Mesenchymal stem cell (in vitro differentiated cells and primary cell): ENCODE data around the gene LLGL2.

ENCODE experiments used
- DNase-seq: peaks from one replicate; pipeline ENCODE4 v3.0.0-alpha.2; 2013
- H2AFZ ChIP-seq: one replicate; pipeline ENCODE4 v1.6.1; 2013; ENCODE audit warnings: low read depth, mild to moderate bottlenecking, control low read depth, inconsistent platforms, low read length, moderate library complexity
- H2AK5ac ChIP-seq: 2 replicates; pipeline ENCODE4 v1.6.1; 2013; ENCODE audit warnings: low read length, moderate library complexity, mild to moderate bottlenecking, inconsistent platforms; ENCODE audit not compliant: severe bottlenecking
- H2BK120ac ChIP-seq: one replicate; pipeline ENCODE4 v1.6.1; 2013; ENCODE audit warnings: low read depth, mild to moderate bottlenecking, inconsistent platforms, low read length, moderate library complexity
- H2BK12ac ChIP-seq, 2 experiments: one replicate each; pipeline ENCODE4 v1.6.1; 2013; ENCODE audit warnings: inconsistent platforms in 2 of 2, low read length in 2 of 2, mild to moderate bottlenecking in 2 of 2, moderate library complexity in 2 of 2, control low read depth in 1 of 2
- H2BK15ac ChIP-seq: one replicate; pipeline ENCODE4 v1.6.1; 2013; ENCODE audit warnings: mild to moderate bottlenecking, low read depth, inconsistent platforms; ENCODE audit not compliant: poor library complexity, severe bottlenecking
- H2BK5ac ChIP-seq: 2 replicates; pipeline ENCODE4 v1.6.1; 2013; ENCODE audit warnings: low read depth, mild to moderate bottlenecking, low read length, control low read depth, inconsistent platforms; ENCODE audit not compliant: poor library complexity, severe bottlenecking
- H3K14ac ChIP-seq, 2 experiments: one replicate each; pipeline ENCODE4 v1.6.1; 2013; ENCODE audit warnings: inconsistent platforms in 2 of 2, low read length in 2 of 2, control low read depth in 1 of 2, mild to moderate bottlenecking in 1 of 2, moderate library complexity in 1 of 2
- H3K18ac ChIP-seq, 2 experiments: one replicate each; pipeline ENCODE4 v1.6.1; 2013; ENCODE audit warnings: inconsistent platforms in 2 of 2, low read length in 2 of 2, control low read depth in 1 of 2, low read depth in 1 of 2, mild to moderate bottlenecking in 1 of 2
- H3K23ac ChIP-seq, 2 experiments: one replicate each; pipeline ENCODE4 v1.6.1; 2013; ENCODE audit warnings: inconsistent platforms in 2 of 2, low read length in 2 of 2, mild to moderate bottlenecking in 2 of 2, moderate library complexity in 2 of 2, control low read depth in 1 of 2
- H3K27ac ChIP-seq: 2 replicates; pipeline ENCODE4 v1.5.1; 2013; ENCODE audit warnings: mild to moderate bottlenecking, moderate library complexity, low read length, control low read depth, inconsistent platforms; ENCODE audit not compliant: poor library complexity, severe bottlenecking
- H3K27me3 ChIP-seq, 2 experiments: 2 replicates each; pipeline versions ENCODE4 v1.6.1 to v1.7.0; 2013; ENCODE audit warnings: low read length in 2 of 2, mild to moderate bottlenecking in 2 of 2, moderate library complexity in 2 of 2, control low read depth in 1 of 2, inconsistent platforms in 1 of 2; ENCODE audit not compliant: control insufficient read depth in 1 of 2, insufficient read depth in 1 of 2
- H3K36me3 ChIP-seq, 2 experiments: 2 replicates each; pipeline versions ENCODE4 v1.6.1 to v1.7.0; 2013; ENCODE audit warnings: low read length in 2 of 2, control low read depth in 1 of 2, inconsistent platforms in 1 of 2, low read depth in 1 of 2, mild to moderate bottlenecking in 1 of 2; ENCODE audit not compliant: insufficient read depth in 2 of 2, control insufficient read depth in 1 of 2
- H3K4ac ChIP-seq, 2 experiments: one replicate each; pipeline ENCODE4 v1.6.1; 2013; ENCODE audit warnings: inconsistent platforms in 2 of 2, low read length in 2 of 2, mild to moderate bottlenecking in 2 of 2, moderate library complexity in 2 of 2, control low read depth in 1 of 2, low read depth in 1 of 2
- H3K4me1 ChIP-seq: 2 replicates; pipeline ENCODE4 v1.6.1; 2013; ENCODE audit warnings: low read depth, low read length, control low read depth; ENCODE audit not compliant: control insufficient read depth, insufficient read depth
- H3K4me2 ChIP-seq: 2 replicates; pipeline ENCODE4 v1.6.1; 2013; ENCODE audit warnings: low read length, mild to moderate bottlenecking, inconsistent platforms; ENCODE audit not compliant: poor library complexity, severe bottlenecking
- H3K4me3 ChIP-seq, 2 experiments: 2 replicates each; pipeline versions ENCODE4 v1.5.1 to v1.7.0; 2013; ENCODE audit warnings: low read length in 2 of 2, mild to moderate bottlenecking in 2 of 2, control low read depth in 1 of 2, low read depth in 1 of 2; ENCODE audit not compliant: insufficient read depth in 1 of 2
- H3K79me1 ChIP-seq: replicated peaks from 2 replicates; pipeline ENCODE4 v1.6.1; 2013; ENCODE audit warnings: mild to moderate bottlenecking, control low read depth, low read length, inconsistent platforms; ENCODE audit not compliant: poor library complexity, severe bottlenecking
- H3K9ac ChIP-seq: 2 replicates; pipeline ENCODE4 v1.7.0; 2013; ENCODE audit warnings: mild to moderate bottlenecking, low read length, moderate library complexity
- H3K9me3 ChIP-seq: 2 replicates; pipeline ENCODE4 v1.7.0; 2013; ENCODE audit warnings: mild to moderate bottlenecking, low read length; ENCODE audit not compliant: control insufficient read depth
- H4K8ac ChIP-seq: one replicate; pipeline ENCODE4 v1.6.1; 2013; ENCODE audit warnings: inconsistent platforms, mild to moderate bottlenecking, low read length, moderate library complexity
- H4K91ac ChIP-seq: one replicate; pipeline ENCODE4 v1.6.1; 2013; ENCODE audit warnings: mild to moderate bottlenecking, low read length, inconsistent platforms
- WGBS: methylation state at CpG from one replicate; pipeline ENCODE4 v1.1.7; 2013; ENCODE audit warnings: mixed read lengths; 5-methylcytosine and 5-hydroxymethylcytosine counted together

The LLGL2 gene

DNA sequence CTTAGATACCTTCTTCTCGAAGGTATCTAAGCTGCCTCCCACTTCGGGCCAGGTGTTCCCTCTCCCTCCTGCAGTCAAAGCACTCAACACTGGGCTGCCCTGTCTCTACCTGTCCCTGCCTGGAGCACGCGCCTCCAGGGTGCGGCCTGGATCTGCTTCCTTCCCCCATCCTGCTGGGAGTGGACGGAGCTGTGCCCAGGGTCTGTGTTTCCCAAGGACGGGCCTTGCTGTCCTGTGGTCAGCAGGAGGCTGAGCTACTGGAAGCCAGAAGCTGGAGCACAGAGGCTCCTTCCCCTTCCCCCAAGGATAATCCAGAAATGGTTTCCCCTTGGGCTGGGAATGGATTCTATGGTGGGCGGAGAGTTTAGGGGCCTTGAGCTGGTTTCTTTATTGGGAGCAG is 16.7 kb downstream of the LLGL2 start:
- Histone ChIP-seq H3K4ac (no peak overlapping the region), H2AK5ac (no peak overlapping the region), H3K23ac (no peak overlapping the region), H2BK5ac (no peak overlapping the region), H2AFZ (no peak overlapping the region), H3K4me3 (no peak overlapping the region), H3K18ac (no peak overlapping the region), H3K4me1 (peaks cover 30% of the 10 kb centered on the region), H4K91ac (no peak overlapping the region), H3K36me3 (peaks cover 0 to 2% of the 10 kb centered on the region in 2 experiments), H3K27ac (no peak overlapping the region), H2BK15ac (no peak overlapping the region), H3K79me1 (no peaks in the 10 kb centered on the region), H3K9me3 (no peaks in the 10 kb centered on the region), H3K9ac (no peak overlapping the region), H2BK12ac (no peak overlapping the region), H3K14ac (peak overlapping the region in 1 of 2 experiments; percentile 4), H3K4me2 (no peak overlapping the region), H3K27me3 (peaks cover 4 to 68% of the 10 kb centered on the region in 2 experiments), H4K8ac (no peak overlapping the region), H2BK120ac (no peak overlapping the region)
- 93% methylated on average over 8 of the region's 8 CpGs for WGBS
- DNase-seq, result no peak

DNA sequence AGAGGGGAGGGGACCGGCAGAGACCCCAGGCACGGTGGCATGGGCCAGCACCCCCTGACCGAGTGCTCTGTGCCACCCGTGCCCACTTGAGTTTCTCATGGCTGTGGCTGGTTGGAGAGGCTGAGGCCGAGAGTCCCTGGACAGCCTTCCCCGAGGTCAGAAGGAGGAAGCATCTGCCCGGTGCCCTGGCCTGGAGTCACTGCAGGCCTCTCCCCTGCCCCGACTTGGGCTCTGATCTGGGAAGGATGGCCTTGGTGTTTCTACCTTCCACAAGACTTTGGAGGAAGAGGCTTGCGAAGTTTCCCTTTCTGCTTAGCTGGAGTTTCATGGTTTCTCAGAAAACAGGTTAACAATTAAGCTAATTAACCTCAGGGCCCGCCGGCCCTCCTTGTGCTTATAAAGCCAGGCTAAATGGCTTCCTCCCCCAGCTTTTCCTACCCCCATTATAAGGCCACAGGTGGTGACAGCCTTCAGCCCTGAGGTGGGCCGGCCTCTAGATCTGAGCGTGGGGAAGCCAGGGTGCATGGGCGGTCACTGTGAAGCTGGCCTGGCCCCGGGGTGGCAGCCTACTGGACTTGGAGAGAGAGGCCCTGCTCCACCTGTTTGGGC is 17.3 kb downstream of the LLGL2 start:
- H2BK5ac ChIP-seq, result no peak overlapping the region
- H3K4me1 ChIP-seq, result peaks cover 30% of the 10 kb centered on the region
- no peak for DNase-seq
- H2BK12ac ChIP-seq, result no peak overlapping the region
- H3K27ac ChIP-seq, result no peak overlapping the region
- no peak overlapping the region for H3K23ac ChIP-seq
- 95% methylated on average over 15 of the region's 15 CpGs for WGBS
- no peak overlapping the region for H2BK120ac ChIP-seq
- no peaks in the 10 kb centered on the region for H3K79me1 ChIP-seq
- H2AK5ac ChIP-seq, result no peak overlapping the region
- no peaks in the 10 kb centered on the region for H3K9me3 ChIP-seq
- H3K27me3 ChIP-seq, result peaks cover 4 to 72% of the 10 kb centered on the region in 2 experiments
- no peak overlapping the region for H2AFZ ChIP-seq
- no peak overlapping the region for H3K4me2 ChIP-seq
- H3K36me3 ChIP-seq, result peaks cover 0 to 2% of the 10 kb centered on the region in 2 experiments
- no peak overlapping the region for H3K4ac ChIP-seq
- no peak overlapping the region for H3K9ac ChIP-seq
- H2BK15ac ChIP-seq, result peak overlapping the region; percentile 83
- no peak overlapping the region for H3K18ac ChIP-seq
- no peak overlapping the region for H3K14ac ChIP-seq
- H4K91ac ChIP-seq, result no peak overlapping the region
- no peak overlapping the region for H3K4me3 ChIP-seq
- H4K8ac ChIP-seq, result no peak overlapping the region

DNA sequence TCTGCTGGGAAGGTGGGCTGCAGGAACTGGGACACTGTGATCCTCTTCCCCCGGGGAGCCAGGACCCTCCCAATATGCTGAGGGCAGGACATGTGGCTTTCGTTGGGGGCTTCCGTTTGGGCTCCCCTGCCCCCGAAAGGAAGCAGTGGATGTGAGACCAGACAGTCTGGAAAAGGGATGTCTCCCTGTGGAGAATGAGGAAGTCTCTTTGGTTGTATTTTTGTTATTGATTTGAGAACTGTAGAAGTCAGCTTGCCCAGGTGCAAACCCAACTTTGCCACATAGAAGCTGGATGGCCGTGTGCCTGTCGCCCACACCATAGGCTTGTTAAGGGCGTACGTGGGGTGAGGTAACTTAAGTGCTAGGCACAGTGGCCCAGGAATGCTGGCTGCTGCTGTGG is 18.8 kb downstream of the LLGL2 start:
- Histone ChIP-seq H3K4me2 (no peak overlapping the region), H3K27ac (no peak overlapping the region), H3K4me3 (no peak overlapping the region), H3K18ac (no peak overlapping the region), H3K27me3 (peaks cover 4 to 75% of the 10 kb centered on the region in 2 experiments), H2BK120ac (no peak overlapping the region), H2BK12ac (no peak overlapping the region), H2BK15ac (no peak overlapping the region), H3K14ac (no peak overlapping the region), H4K91ac (no peak overlapping the region), H3K9me3 (no peaks in the 10 kb centered on the region), H3K36me3 (peaks cover 0 to 2% of the 10 kb centered on the region in 2 experiments), H4K8ac (no peak overlapping the region), H2BK5ac (no peak overlapping the region), H3K4me1 (peaks cover 31% of the 10 kb centered on the region), H3K4ac (peak overlapping the region in 1 of 2 experiments; percentile 8), H3K9ac (no peak overlapping the region), H3K23ac (no peak overlapping the region), H2AFZ (no peak overlapping the region), H2AK5ac (no peak overlapping the region), H3K79me1 (no peaks in the 10 kb centered on the region)
- 78% methylated on average over 8 of the region's 8 CpGs for WGBS
- DNase-seq, result no peak

DNA sequence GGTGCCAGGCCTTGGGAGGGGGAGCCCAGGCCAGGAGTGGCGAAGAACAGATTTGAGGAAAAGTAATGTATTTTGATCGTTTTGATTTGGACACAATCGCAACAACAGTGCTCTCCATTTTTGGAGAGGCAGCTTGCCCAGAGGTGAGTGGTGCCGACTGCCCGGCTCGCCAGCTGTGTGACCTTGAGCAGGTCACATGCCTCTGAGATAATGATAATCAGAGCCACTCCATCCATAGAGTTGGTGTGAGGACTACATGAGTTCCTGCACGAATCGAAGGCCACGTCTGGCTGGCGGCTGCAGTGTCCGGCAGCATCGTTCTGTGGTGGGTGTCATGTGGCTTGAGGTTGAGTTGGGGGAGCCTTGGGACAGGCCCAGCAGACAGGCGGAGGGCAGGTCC is 20.7 kb downstream of the LLGL2 start:
- H3K23ac ChIP-seq, result no peak overlapping the region
- H3K18ac ChIP-seq, result no peak overlapping the region
- H2BK5ac ChIP-seq, result no peak overlapping the region
- peaks cover 4 to 71% of the 10 kb centered on the region in 2 experiments for H3K27me3 ChIP-seq
- no peak overlapping the region for H2BK12ac ChIP-seq
- H2AFZ ChIP-seq, result no peak overlapping the region
- H3K4me2 ChIP-seq, result no peak overlapping the region
- H3K27ac ChIP-seq, result no peak overlapping the region
- H2AK5ac ChIP-seq, result no peak overlapping the region
- H4K8ac ChIP-seq, result no peak overlapping the region
- H3K4me3 ChIP-seq, result no peak overlapping the region
- H3K9ac ChIP-seq, result no peak overlapping the region
- peaks cover 24% of the 10 kb centered on the region for H3K4me1 ChIP-seq
- WGBS, result 96% methylated on average over 13 of the region's 13 CpGs
- no peak for DNase-seq
- no peak overlapping the region for H2BK15ac ChIP-seq
- H3K14ac ChIP-seq, result no peak overlapping the region
- no peaks in the 10 kb centered on the region for H3K9me3 ChIP-seq
- H3K36me3 ChIP-seq, result no peaks in the 10 kb centered on the region
- H3K79me1 ChIP-seq, result no peaks in the 10 kb centered on the region
- H4K91ac ChIP-seq, result no peak overlapping the region
- no peak overlapping the region for H2BK120ac ChIP-seq
- H3K4ac ChIP-seq, result no peak overlapping the region
